ENCODE data around the gene SMYD3.

DNA sequence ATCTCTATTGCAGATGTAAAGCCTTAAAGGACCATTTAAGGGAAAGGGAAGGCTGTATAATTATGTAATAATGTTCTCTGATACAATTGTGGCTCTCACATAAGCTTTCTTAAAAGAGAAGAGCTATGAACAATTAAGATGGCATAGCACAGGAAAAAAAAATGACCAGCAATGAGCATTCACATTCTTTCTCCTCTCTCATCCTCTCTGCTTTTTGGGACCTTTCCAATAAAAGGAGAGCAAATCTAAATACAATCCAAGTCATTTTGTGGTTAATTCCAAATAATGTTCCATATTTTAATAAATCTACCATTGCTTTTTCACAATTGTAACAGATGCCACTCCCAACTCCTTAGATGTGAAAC is 23.5 kb downstream of the SMYD3 start:
- TF ChIP-seq, protein P1, sequence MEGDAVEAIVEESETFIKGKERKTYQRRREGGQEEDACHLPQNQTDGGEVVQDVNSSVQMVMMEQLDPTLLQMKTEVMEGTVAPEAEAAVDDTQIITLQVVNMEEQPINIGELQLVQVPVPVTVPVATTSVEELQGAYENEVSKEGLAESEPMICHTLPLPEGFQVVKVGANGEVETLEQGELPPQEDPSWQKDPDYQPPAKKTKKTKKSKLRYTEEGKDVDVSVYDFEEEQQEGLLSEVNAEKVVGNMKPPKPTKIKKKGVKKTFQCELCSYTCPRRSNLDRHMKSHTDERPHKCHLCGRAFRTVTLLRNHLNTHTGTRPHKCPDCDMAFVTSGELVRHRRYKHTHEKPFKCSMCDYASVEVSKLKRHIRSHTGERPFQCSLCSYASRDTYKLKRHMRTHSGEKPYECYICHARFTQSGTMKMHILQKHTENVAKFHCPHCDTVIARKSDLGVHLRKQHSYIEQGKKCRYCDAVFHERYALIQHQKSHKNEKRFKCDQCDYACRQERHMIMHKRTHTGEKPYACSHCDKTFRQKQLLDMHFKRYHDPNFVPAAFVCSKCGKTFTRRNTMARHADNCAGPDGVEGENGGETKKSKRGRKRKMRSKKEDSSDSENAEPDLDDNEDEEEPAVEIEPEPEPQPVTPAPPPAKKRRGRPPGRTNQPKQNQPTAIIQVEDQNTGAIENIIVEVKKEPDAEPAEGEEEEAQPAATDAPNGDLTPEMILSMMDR (IDR thresholded peaks at IDR 0.05): no peak
- no peak for TF ChIP-seq POLR2A (IDR thresholded peaks at IDR 0.05)
